ENCODE results near the gene ASTN2.

ASTN2 gene

GRCh38 chr9:117395151-117395650 lies 19.7 kb downstream of the ASTN2 start:
- DNase-seq (ENCODE audit: low read depth) = no peak
- H3K4me3 ChIP-seq (ENCODE audit: low read length) = no peak overlapping the region
- TF ChIP-seq CTCF (conservative IDR thresholded peaks at IDR 0.05; ENCODE audit: low read length) = no peak

GRCh38 chr9:117394655-117395054 lies 20.2 kb downstream of the ASTN2 start:
- no peak for DNase-seq (ENCODE audit: low read depth)
- TF ChIP-seq CTCF (conservative IDR thresholded peaks at IDR 0.05; ENCODE audit: low read length) = no peak
- H3K4me3 ChIP-seq (ENCODE audit: low read length) = no peak overlapping the region

- no peak for DNase-seq (ENCODE audit: low read depth)
- no peak for TF ChIP-seq CTCF (conservative IDR thresholded peaks at IDR 0.05; ENCODE audit: low read length)
- H3K4me3 ChIP-seq (ENCODE audit: low read length) = no peak overlapping the region
Observed at GRCh38 chr9:117392992-117393391, 21.9 kb downstream of the ASTN2 start.

- H3K4me3 ChIP-seq (ENCODE audit: low read length) = no peak overlapping the region
- TF ChIP-seq CTCF (conservative IDR thresholded peaks at IDR 0.05; ENCODE audit: low read length) = no peak
- no peak for DNase-seq (ENCODE audit: low read depth)
Observed at GRCh38 chr9:117387422-117387821, 27.4 kb downstream of the ASTN2 start.

- no peak for DNase-seq (ENCODE audit: low read depth)
- H3K4me3 ChIP-seq (ENCODE audit: low read length) = no peak overlapping the region
- no peak for TF ChIP-seq CTCF (conservative IDR thresholded peaks at IDR 0.05; ENCODE audit: low read length)
Observed at GRCh38 chr9:117379341-117379740, 35.5 kb downstream of the ASTN2 start.

GRCh38 chr9:117377046-117377445 lies 37.8 kb downstream of the ASTN2 start:
- no peak overlapping the region for H3K4me3 ChIP-seq (ENCODE audit: low read length)
- DNase-seq (ENCODE audit: low read depth) = no peak
- no peak for TF ChIP-seq CTCF (conservative IDR thresholded peaks at IDR 0.05; ENCODE audit: low read length)

GRCh38 chr9:117375956-117376355 lies 38.9 kb downstream of the ASTN2 start:
- TF ChIP-seq CTCF (conservative IDR thresholded peaks at IDR 0.05; ENCODE audit: low read length) = no peak
- H3K4me3 ChIP-seq (ENCODE audit: low read length) = no peak overlapping the region
- no peak for DNase-seq (ENCODE audit: low read depth)

Measured in AG10803 (cell line).